GM12874 (cell line): ENCODE results near the gene TMEM225.

Experiments
- TF ChIP-seq, protein P1 (sequence below): IDR thresholded peaks from 2 replicates; pipeline ENCODE4 v1.5.1; 2011; ENCODE audit warnings: low read depth, mild to moderate bottlenecking, control low read depth, low read length, moderate library complexity; ENCODE audit not compliant: insufficient read depth

The TMEM225 gene

GRCh38 chr11:123885570-123885969 lies at the start of gene TMEM225:
Gene TMEM225, minus strand, starts transcription at chr11:123885670. Its CDS starts 245 bp downstream, at chr11:123885425.
- TF ChIP-seq, protein P1, sequence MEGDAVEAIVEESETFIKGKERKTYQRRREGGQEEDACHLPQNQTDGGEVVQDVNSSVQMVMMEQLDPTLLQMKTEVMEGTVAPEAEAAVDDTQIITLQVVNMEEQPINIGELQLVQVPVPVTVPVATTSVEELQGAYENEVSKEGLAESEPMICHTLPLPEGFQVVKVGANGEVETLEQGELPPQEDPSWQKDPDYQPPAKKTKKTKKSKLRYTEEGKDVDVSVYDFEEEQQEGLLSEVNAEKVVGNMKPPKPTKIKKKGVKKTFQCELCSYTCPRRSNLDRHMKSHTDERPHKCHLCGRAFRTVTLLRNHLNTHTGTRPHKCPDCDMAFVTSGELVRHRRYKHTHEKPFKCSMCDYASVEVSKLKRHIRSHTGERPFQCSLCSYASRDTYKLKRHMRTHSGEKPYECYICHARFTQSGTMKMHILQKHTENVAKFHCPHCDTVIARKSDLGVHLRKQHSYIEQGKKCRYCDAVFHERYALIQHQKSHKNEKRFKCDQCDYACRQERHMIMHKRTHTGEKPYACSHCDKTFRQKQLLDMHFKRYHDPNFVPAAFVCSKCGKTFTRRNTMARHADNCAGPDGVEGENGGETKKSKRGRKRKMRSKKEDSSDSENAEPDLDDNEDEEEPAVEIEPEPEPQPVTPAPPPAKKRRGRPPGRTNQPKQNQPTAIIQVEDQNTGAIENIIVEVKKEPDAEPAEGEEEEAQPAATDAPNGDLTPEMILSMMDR = no peak

DNA sequence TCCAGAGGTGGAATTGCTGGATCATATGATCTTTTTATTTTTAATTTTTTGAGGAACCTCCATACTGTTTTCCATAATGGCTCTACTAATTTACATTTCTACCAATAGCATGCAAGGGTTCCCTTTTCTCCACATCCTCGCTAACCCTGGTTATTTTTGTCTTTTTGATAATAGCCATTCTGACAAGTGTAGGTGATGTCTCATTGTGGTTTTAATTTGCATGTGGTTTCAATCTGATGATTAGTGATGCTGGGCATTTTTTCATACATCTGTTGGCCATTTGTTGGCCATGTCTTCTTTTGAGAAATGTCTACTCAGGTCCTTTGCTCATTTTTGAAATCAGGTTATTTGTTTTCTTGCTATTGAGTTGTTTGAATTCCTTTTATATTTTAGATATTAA lies 38.6 kb upstream of the TMEM225 start:
- TF ChIP-seq, protein P1 = no peak

GRCh38 chr11:123920943-123921342 lies 35.5 kb upstream of the TMEM225 start:
- TF ChIP-seq, protein P1 = no peak

- TF ChIP-seq, protein P1 = no peak
These were observed 20.4 kb upstream of the TMEM225 start for GRCh38 chr11:123905826-123906225.

DNA sequence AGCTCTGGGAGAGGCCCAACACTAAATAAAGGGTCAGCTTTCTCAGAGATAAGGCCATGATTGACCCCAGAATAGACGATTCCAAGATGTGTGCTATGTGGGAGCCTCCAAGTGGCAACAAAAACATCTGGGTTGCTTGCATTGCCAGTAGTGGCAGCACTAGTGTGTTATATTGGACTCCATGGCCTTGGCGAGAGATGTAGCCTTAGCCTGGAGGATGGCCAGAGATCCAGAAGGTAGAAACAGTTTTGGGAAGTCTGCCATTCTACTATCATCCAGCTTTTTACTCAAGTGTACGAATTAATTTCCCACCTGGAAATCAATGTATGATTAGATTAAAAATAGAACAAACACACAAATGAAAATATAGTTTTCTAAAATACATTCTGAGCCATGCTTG lies 19.5 kb upstream of the TMEM225 start:
- TF ChIP-seq, protein P1 = no peak

- TF ChIP-seq, protein P1 = no peak
These were observed 18.5 kb upstream of the TMEM225 start for GRCh38 chr11:123903932-123904331.

GRCh38 chr11:123901867-123902266 lies 16.4 kb upstream of the TMEM225 start, which contains the start of gene OR8D4:
Gene OR8D4, plus strand, starts transcription at chr11:123902167. Its CDS starts 4,265 bp downstream, at chr11:123906432.
- TF ChIP-seq, protein P1 = no peak
